Amniotic epithelial cell (primary cell): ENCODE data around the gene SLX1A.
"Not testable (repeated sequence)": the region's sequence is repeated elsewhere in the genome, so short reads cannot be mapped to it uniquely, and the experiment has no call there.

Experiments used
- DNase-seq: peaks from one replicate; pipeline ENCODE4 v3.0.0-alpha.2; 2010; ENCODE audit warnings: low read depth

Gene SLX1A

DNA sequence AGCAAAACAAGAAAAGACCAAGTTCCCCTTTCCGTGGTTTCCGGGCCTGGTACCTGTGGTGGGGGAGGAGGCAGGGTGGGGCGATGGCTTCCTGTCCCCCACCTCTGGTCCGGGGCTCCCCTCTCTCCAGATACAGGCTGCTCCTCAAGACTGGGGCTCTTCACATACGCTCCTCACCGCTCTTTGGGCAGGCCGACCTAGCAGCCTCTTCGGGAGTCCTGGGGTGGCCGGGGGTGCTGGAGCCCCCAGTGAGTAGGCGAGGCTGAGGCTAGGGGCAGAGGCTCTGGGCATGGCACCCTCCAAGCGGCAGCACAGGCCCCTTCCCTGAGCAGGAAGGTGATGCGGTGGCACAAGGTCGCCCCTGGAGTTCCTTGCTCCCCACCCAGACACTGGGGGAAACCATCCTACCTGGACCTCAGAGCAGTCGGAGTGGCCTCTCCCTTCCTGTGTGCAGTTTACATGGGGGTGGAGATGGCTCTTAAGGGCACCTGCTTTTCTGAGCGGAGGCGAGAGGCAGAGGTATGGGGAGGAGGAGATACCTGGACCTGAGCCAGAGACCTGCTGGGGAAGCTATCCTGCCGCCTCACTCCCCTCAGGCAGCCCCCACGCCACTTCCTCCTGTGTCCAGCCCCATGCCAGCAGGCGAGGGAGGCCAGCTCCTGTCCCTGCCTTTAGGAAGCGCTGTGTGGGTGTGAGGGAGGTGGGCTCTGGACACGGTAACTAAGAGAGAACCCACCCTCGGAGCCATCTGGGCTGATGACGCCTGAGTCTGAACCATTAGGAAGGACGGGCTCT, 9.4 kb upstream of the SLX1A start:
- no peak for DNase-seq

DNA sequence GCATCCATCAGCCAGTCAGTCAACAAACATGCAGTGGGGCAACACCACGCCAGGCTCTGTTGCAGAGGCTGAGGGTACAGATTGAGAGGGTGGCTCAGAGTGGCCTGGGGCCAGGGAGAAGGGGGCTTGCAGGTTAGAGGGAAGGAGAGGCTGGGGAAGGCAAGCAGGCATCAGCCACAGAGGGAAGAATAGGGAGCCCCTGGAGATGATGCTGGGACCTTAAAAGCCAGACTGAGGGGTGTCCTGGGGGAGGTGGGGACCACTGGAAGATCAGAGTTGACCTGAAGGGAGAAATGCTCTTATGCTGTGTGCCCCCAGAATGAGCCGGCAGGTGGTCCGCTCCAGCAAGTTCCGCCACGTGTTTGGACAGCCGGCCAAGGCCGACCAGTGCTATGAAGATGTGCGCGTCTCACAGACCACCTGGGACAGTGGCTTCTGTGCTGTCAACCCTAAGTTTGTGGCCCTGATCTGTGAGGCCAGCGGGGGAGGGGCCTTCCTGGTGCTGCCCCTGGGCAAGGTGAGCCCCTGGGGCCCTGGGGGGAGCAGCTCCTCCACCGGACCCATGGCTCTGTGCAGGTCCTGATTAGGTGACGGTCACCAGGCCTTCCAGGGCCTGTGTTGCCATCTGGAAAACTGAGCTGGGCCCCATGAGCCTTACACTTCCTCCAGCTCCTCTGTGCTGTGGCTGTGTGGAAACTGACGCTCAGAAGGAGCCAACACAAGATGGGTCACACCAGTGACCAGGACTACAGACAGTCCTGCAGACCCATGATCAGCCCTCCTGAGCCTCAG, 8.6 kb upstream of the SLX1A start:
- no peak for DNase-seq

DNA sequence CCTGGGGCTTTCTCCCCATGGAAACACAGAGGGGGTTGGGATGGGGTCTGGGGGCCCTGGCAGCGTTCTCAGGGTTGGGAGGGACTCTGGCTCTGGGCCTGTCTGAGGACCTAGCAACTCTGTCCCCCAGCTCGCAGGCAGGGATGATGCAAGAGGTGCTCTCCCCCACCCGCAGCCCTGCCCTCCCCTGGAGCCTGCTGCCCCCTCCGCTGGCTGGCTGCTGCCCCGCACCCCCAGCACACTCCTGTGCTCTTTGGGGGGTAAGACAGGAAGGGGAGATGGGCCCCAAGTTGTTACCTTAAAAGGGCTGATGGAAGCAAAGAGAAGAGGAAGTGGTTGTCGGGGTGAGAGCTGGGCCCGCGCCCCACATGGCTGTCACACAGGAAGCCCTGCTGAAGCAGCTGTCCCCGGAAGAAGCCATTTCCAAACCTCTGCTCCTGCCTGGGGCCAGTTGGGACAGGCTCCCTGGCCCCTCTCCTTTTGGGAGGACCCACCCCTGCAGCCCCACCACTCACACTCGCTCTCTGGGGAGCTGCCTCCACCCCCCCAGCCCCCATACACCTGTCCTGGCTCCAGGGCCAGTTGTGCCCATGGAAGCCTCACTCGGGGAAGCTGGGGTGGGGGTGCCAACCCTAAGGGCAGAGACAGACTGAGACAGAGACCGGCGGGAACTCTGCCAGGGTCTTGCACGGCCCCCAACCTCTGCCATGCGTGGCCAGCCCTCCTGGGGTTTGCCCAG, 7.8 kb upstream of the SLX1A start:
- no peak for DNase-seq

DNA sequence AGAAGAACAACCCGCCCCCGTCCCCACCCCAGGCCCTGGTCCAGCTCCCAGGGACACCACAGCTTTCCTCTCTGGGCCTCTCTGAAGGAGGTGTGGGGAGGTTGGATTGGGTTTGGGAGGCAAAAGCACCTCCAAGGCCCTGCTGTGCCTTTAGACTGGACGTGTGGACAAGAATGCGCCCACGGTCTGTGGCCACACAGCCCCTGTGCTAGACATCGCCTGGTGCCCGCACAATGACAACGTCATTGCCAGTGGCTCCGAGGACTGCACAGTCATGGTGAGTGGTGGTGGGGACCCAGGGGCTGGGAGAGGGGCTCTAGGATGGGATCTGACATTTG, 7.3 kb upstream of the SLX1A start:
- no peak for DNase-seq

DNA sequence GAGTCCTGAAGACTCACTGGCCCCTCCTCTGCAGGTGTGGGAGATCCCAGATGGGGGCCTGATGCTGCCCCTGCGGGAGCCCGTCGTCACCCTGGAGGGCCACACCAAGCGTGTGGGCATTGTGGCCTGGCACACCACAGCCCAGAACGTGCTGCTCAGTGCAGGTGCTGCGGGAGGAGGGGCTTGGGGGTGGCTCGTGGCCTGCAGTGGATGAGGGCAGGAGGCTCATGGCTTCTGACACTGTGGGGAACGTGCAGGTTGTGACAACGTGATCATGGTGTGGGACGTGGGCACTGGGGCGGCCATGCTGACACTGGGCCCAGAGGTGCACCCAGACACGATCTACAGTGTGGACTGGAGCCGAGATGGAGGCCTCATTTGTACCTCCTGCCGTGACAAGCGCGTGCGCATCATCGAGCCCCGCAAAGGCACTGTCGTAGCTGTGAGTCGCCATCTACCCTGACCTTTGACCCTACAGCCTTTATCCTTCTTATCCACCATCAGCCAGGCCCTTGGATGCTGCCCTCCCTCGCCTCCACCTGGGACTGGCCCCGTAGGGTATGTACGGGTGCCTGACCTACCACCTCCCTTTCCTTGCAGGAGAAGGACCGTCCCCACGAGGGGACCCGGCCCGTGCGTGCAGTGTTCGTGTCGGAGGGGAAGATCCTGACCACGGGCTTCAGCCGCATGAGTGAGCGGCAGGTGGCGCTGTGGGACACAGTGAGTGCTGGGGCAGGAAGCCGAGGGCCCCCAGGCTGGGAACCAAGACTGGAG, 6.7 kb upstream of the SLX1A start:
- DNase-seq, result peak; percentile 21

DNA sequence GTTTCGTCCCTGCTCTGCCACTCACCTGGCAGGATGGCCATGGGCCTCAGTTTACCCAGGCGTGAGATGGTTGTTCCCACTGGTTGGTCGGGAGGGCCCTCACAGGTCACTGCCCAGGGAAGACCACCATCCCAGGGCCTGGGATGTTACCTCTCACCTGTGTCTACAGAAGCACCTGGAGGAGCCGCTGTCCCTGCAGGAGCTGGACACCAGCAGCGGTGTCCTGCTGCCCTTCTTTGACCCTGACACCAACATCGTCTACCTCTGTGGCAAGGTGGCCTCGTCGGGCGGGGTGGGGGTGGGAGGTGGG, 6.2 kb upstream of the SLX1A start:
- no peak for DNase-seq

DNA sequence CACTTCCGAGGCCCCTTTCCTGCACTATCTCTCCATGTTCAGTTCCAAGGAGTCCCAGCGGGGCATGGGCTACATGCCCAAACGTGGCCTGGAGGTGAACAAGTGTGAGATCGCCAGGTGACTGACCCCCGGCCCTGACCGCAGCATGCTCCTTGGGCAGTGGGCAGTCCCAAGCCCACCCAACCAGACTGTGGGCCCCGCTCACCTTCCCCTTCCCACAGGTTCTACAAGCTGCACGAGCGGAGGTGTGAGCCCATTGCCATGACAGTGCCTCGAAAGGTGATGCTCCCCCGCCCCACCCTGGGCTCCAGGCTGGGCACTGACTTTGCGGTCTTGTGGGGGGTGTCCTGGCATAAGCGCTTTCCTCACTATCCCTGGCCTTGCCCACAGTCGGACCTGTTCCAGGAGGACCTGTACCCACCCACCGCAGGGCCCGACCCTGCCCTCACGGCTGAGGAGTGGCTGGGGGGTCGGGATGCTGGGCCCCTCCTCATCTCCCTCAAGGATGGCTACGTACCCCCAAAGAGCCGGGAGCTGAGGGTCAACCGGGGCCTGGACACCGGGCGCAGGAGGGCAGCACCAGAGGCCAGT, 5.6 kb upstream of the SLX1A start:
- DNase-seq, result no peak

DNA sequence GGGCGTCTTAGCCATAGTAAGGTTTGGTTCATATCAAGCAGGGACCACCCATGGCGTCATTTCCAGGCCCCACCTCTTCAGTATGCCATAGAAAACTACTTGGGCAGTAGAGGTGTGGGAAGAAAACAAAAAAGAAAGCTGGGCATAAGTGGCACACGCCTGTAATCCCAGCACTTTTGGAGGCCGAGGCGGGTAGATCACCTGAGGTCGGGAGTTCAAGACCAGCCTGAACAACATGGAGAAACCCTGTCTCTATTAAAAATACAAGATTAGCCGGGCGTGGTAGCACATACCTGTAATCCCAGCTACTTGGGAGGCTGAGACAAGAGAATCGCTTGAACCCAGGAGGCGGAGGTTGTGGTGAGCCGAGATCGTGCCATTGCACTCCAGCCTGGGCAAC, 2.5 kb upstream of the SLX1A start:
- not testable (repeated sequence) for DNase-seq

DNA sequence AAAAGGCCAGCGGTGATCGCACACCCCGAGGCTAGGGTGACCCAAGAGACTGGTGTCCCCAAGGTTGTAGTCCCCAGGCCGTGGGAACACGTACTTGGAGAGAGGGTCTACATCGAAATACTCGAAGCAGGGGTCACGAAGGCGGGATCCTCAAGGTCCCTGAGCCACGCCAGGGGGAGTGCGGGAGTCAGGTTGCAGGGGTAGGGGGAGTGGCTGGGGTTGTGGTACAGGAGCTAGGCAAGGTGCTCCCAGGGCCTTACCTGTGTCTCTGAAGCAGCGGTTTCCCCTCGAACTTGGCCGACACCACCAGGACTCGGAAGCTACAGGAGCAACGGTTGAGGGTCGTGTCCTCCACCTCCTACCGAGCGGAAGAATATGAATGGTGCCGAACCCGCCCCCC, 577 bp upstream of the SLX1A start:
- DNase-seq, result not testable (repeated sequence)

DNA sequence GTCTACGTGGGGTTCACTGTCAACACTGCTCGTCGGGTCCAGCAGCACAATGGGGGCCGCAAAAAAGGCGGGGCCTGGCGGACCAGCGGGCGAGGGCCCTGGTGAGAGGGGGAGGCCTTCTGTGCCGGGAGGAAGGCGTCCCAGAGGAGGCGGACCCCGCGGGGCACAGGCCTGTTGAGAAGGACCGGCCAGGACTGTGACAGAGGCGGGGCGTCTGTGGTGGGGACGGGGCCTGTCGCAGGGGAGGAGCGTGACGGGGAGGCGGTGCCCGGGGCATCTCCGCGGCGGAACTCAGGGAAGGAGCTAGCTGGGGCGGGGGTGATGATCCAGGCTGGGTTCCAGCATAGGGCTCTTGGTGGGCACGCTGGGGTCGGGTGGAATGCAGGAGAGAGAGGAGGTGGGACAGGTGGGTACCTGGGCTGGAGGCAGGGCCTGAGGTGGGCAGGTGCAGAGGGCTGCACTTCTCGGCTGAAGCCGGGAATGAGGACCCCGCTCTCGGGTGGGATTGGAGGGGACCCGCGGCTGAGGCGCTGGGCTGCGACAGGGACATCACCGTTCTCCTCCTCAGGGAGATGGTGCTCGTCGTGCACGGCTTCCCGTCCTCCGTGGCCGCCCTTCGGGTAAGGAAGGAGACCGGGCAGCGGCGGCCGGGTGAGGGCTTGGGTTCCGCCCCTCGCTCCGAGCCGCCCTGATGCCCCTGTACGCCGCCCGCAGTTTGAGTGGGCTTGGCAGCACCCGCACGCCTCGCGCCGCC, 674 bp downstream of the SLX1A start:
- DNase-seq, result not testable (repeated sequence)

DNA sequence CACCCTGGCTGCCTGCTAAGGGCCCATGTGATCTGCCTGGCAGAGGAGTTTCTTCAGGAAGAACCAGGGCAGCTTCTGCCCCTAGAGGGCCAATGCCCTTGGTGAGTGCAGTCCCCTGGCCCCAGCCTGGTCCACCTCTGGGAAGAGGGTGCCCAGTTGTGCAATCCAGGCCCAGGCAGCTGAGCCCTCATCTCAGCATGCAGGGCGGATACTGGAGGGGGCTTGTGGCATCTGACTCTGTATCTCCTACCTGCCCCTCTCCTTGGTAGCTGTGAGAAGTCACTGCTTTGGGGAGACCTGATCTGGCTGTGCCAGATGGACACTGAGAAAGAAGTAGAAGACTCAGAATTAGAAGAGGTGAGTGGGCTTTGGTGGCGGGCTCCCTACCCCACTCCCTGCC, 3.3 kb downstream of the SLX1A start:
- not testable (repeated sequence) for DNase-seq

DNA sequence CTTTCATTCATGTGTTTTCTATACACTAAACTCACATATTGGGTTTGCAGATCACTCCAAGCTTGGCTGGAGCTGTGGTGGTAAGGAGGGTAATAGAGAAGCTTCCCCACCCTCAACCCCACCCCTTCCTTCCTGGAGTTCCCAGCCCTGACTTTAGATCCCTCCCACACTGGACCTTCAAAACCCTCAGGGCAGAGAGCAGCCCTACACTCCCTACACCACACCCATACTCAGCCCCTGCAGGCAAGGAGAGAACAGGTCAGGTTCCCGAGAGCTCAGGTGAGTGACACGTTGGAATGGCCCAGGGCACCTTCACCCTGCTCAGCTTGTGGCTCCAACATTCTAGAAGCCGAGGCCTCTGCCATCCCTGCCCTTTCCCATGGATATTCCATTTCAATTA, 5.4 kb downstream of the SLX1A start, which contains the start of gene SULT1A3:
TSS of gene SULT1A3 (plus strand) at position 207 of the 400 bp plus-strand sequence. CDS start 1,474 bp downstream, outside the sequence.
- not testable (repeated sequence) for DNase-seq

DNA sequence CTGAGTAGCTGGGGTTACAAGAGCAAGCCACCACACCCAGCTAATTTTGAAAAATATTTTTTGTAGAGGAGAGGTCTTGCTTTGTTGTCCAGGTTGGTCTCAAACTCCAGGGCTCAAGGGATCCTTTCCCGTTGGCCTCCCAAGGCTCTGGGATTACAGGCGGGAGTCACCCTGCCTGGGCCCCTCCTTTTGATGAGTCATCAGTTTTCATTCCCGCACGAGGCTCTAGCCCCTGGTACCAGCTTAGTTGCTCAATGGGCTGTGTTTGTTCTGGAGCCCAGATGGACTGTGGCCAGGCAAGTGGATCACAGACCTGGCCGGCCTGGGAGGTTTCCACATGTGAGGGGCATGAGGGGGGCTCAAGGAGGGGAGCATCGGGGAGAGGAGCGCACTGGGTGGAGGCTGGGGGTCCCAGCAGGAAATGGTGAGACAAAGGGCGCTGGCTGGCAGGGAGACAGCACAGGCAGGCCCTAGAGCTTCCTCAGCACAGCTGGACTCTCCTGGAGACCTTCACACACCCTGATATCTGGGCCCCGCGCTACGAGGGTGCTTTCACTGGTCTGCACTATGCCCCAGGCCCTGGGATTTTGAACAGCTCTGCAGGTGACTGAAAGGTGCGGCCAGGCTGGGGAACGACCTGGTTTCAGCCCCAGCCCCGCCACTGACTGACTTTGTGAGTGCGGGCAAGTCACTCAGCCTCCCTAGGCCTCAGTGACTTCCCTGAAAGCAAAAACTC, 6.1 kb downstream of the SLX1A start:
- DNase-seq, result not testable (repeated sequence)

DNA sequence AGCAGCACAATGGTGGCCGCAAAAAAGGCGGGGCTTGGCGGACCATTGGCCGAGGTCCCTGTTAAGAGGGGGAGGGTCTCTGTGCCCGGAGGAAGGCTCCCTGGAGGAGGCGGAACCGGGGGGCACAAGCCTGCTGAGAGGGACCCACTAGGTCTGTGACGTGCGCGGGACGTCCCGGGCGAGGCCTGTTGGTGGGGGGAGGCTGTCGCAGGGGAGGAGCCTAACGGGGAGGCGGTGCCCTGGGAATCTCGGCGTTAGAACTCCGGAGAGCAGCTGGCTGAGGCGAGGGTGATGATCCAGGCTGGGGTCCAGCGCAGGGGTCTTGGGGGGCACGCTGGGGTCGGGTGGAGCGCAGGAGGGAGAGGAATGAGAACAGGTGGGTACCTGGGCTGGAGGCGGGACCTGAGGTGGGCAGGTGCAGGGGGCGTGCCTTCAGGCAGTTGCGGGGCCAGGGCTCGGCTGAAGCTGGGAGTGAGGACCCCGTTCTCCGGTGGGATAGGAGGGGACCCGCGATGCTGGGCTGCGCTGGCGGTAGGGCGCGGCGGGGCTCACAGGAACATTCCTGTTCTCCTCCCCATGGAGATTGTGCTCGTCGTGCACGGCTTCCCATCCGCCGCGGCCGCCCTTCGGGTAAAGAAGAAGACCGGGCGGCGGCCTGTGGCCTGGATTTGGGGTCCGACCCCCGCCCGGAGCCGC, 12.0 kb downstream of the SLX1A start:
- DNase-seq, result not testable (repeated sequence)

DNA sequence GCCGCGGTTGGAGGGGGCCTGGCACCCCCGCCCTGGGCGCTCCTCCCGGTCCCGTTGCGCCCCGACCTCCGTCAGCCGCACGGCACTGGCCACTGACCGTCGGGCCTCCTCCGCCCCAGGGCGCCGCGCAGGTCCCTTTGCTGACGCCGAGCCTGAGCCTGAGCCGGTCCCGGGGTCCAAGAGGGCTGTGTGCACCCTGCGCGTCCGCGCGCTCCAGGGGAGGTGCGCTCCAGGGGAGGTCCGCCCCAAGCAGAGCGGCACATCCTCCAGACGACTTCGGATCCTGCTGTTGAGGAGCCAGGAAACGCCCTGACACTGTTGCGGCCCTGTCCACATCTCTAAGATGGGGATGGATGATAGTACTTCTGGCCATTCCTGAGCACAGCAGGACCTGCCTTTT, 12.6 kb downstream of the SLX1A start:
- not testable (repeated sequence) for DNase-seq

DNA sequence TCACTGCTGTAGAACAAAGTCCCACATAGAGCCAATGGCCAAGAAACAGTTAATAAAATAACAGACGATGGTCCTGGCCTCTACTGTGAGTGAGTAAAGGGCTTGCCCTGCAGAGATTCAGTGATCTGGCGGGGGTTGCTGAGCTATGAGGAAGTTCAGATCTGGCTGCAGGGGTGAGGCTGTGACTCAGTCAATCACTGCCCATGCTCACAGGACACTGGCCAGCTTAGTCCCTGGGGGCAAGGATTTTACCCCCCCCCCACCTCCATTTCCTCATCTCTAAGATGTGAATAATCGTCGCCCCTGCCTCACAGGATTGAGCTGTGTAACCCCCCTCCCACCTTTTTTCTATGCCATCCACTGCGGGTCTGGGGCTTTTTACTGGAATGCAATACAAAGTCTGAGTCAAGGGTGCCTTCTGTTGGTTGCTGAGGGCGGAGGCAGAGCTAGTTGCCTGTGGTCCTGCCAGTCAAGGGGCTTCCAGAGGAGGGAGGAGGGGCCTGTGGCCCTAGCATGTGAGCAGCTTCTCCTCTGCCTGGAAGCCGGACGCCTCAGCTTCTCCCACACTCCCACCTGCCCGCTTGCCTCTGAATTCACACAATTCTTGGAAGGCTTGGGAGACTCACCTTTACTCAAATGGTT, 13.5 kb downstream of the SLX1A start:
- not testable (repeated sequence) for DNase-seq

DNA sequence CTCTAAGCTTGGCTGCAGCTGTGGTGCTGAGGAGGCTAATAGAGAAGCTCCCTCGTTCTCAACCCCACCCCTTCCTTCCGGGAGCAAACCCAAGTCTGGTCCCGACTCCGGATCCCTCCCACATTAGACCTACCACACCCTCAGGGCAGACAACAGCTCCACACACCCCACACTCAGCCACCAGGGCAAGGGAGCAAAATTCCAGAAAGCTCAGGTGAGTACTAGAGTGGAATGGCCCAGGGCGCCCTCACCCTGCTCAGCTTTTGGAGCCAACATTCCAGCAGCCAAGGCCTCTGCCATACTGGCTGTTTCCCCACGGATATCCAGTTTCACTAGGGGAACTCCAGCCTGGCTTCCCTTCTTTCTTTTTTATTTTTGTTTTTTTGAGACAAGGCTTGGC, 15.4 kb downstream of the SLX1A start:
- not testable (repeated sequence) for DNase-seq

DNA sequence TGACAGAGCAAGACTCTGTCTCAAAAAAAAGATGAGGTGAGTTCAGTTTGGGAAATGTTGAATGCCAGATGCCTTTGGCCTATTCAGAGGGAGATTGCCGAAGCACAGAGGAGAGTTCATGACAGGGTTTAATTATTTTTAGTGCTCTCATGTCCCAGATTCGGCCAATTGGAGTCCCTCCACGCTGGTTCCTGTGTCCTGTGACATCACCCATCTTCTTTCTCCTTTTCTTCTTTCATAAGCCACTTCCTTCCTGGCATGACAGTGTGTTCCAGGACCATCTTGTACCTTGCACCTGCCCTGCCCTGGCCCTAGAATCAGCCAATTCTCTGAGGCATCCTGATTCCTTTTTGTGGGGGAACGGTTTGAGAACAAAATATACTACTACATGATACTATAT, 17.7 kb downstream of the SLX1A start:
- DNase-seq, result not testable (repeated sequence)

DNA sequence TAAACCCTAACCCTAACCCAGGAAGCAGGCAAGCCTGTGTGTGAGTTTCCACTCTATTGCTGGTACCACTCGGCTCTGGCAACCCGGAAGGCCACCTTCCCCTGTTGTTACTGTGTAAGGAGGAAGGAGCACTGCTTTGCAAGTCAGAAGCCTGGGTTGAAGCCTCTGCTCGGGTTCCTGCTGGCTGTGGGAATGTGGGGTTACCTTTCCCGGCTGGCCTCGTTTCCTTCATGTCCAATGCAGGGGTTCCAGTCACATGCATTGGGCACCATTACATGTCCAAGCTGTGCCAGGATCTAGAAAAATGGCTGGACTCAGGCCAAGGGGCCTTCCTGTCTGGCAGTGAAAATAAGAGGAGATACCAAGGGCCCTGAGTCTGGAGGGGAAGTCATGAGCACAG, 23.4 kb downstream of the SLX1A start:
- DNase-seq, result not testable (repeated sequence)
